ENCODE results near the gene PIP5KL1. TPM values are rescaled to one million over a fixed set of nuclear protein-coding genes. Genes with fewer than 3 reads are reported as not detected.

The PIP5KL1 gene
- total RNA-seq, 1 donor from 2014 or later = 2.6 TPM

DNA sequence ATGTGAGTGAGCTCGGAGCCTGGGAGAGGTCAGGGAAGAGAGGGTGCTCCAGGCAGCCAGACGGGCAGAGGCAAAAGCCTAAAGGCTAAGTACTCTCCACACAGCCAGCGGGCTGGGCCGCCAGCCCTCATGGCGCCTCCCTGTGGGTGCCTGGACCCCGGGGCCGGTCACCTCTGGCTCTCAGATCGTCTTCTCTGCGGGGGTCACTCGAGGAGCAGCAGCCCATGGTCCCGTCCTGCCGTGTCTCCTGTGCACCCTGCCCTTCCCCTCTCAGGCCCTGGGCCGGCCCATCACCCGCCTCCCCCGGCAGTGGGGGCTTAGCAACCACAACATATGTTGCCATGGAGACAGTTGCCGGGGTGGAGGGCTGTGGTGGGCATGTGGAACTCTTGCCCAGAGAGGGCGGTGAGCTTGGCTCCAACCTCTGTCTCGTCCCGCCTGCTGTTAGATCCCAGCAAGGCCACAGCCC, 57.3 kb downstream of the PIP5KL1 start:
- H3K27ac Mint-ChIP-seq (ENCODE audit: unreplicated experiment) = no peak overlapping the region
- H3K4me3 Mint-ChIP-seq (ENCODE audit: unreplicated experiment) = no peak overlapping the region
- no peak for DNase-seq (ENCODE audit: extremely low spot score, unreplicated experiment)
- H3K36me3 Mint-ChIP-seq (ENCODE audit: unreplicated experiment) = peaks cover 11% of the 10 kb centered on the region
- peaks cover 29% of the 10 kb centered on the region for H3K4me1 Mint-ChIP-seq (ENCODE audit: unreplicated experiment)
- no peaks in the 10 kb centered on the region for H3K27me3 Mint-ChIP-seq (ENCODE audit: unreplicated experiment)
- no peaks in the 10 kb centered on the region for H3K9me3 Mint-ChIP-seq (ENCODE audit: unreplicated experiment)
- TF ChIP-seq, protein P1, sequence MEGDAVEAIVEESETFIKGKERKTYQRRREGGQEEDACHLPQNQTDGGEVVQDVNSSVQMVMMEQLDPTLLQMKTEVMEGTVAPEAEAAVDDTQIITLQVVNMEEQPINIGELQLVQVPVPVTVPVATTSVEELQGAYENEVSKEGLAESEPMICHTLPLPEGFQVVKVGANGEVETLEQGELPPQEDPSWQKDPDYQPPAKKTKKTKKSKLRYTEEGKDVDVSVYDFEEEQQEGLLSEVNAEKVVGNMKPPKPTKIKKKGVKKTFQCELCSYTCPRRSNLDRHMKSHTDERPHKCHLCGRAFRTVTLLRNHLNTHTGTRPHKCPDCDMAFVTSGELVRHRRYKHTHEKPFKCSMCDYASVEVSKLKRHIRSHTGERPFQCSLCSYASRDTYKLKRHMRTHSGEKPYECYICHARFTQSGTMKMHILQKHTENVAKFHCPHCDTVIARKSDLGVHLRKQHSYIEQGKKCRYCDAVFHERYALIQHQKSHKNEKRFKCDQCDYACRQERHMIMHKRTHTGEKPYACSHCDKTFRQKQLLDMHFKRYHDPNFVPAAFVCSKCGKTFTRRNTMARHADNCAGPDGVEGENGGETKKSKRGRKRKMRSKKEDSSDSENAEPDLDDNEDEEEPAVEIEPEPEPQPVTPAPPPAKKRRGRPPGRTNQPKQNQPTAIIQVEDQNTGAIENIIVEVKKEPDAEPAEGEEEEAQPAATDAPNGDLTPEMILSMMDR (IDR thresholded peaks at IDR 0.05) = no peak

DNA sequence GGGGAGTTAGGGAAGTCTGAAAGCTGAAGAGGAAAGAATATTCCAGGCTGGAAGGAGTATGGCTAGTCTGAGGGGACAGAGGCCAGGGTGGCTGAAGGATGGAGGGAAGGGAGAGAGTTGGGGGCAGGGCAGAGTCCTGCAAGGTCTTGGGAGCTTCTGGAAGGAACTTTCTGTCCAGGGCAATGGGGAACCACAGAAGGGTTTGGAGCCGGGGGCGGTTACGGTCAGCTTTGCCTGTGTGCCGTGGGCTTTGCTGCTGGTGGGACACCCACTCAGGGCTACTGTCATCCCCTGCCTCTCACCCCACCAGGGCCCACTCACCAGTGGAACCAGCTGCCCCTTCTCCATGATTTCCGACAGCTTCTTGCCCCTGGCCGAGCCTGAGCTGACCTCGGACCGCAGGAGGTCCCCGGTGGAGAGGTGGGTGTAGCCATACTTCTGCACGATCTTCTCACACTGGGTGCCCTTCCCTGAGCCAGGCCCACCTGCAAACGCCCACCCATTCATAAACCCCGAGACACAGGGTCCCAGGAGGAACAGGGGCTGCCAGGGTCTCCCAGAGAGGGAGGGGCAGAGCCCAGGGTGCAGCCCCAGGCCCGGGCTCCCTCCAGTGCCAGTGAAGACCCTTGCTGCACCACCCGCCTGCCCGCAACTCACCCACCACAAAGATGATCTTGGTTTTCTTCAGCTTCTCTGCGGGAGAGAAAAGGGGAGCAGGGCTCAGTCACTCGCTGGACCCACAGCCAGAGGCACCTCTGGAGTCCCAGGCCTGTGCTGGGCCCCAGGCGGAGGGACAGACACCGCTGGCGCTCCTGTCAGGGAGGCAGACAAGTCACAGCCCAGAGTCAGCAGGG, 58.0 kb downstream of the PIP5KL1 start:
- Mint-ChIP-seq H3K36me3 (ENCODE audit: unreplicated experiment) (peaks cover 15% of the 10 kb centered on the region), H3K27me3 (ENCODE audit: unreplicated experiment) (no peaks in the 10 kb centered on the region), H3K4me1 (ENCODE audit: unreplicated experiment) (peaks cover 26% of the 10 kb centered on the region), H3K4me3 (ENCODE audit: unreplicated experiment) (no peak overlapping the region), H3K27ac (ENCODE audit: unreplicated experiment) (no peak overlapping the region), H3K9me3 (ENCODE audit: unreplicated experiment) (no peaks in the 10 kb centered on the region)
- TF ChIP-seq, protein P1 (IDR thresholded peaks at IDR 0.05) = no peak
- DNase-seq (ENCODE audit: extremely low spot score, unreplicated experiment) = no peak

DNA sequence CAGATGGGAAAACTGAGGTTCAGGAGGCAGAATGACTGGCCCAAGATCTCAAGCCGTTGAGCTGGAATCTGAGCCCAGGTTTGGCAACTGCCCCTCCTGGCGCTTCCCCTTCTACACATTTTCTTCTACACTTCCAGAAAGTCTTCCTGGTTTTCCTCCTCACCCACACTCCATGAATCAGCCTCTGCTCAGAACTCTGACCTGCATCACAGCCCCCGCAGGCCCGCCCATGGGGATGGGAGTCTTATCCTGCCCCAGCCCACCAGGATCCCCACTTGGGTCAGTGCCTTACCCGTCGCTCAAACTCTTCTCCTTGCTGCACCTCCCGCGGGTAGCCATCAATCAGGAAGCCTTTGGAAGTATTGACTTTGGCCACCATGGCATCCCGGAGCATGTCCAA, 59.0 kb downstream of the PIP5KL1 start:
- no peaks in the 10 kb centered on the region for H3K9me3 Mint-ChIP-seq (ENCODE audit: unreplicated experiment)
- peaks cover 18% of the 10 kb centered on the region for H3K4me1 Mint-ChIP-seq (ENCODE audit: unreplicated experiment)
- no peak for DNase-seq (ENCODE audit: extremely low spot score, unreplicated experiment)
- H3K36me3 Mint-ChIP-seq (ENCODE audit: unreplicated experiment) = peaks cover 21% of the 10 kb centered on the region
- H3K27me3 Mint-ChIP-seq (ENCODE audit: unreplicated experiment) = no peaks in the 10 kb centered on the region
- no peak overlapping the region for H3K27ac Mint-ChIP-seq (ENCODE audit: unreplicated experiment)
- TF ChIP-seq, protein P1 (IDR thresholded peaks at IDR 0.05) = no peak
- H3K4me3 Mint-ChIP-seq (ENCODE audit: unreplicated experiment) = no peak overlapping the region

DNA sequence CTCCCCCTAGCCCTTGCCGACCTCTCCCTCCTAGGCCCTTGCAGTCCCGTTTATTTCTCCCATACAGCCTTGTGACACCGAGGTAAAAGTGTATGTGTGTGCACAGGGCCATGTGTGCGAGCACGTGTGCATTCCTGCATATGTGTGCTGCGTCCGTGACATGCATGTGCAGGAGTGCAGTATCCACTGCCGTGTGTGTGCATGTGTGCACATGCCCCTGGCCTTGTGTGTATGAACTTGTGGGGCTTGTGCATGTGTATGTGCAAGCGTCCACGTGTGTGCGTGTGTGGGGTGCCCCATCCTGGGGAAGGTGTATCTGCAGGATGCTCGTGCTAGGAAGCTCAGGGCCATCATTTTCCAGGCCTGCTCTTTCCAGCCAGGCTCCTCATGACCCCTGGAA, 59.7 kb downstream of the PIP5KL1 start:
- Mint-ChIP-seq H3K27me3 (ENCODE audit: unreplicated experiment) (no peaks in the 10 kb centered on the region), H3K4me1 (ENCODE audit: unreplicated experiment) (peaks cover 15% of the 10 kb centered on the region), H3K36me3 (ENCODE audit: unreplicated experiment) (peaks cover 21% of the 10 kb centered on the region), H3K27ac (ENCODE audit: unreplicated experiment) (no peak overlapping the region), H3K4me3 (ENCODE audit: unreplicated experiment) (no peak overlapping the region), H3K9me3 (ENCODE audit: unreplicated experiment) (no peaks in the 10 kb centered on the region)
- DNase-seq (ENCODE audit: extremely low spot score, unreplicated experiment) = no peak
- TF ChIP-seq, protein P1 (IDR thresholded peaks at IDR 0.05) = no peak

Other genes starting within 250 kb of the PIP5KL1 start
- gene CFAP157, start 223.8 kb downstream of the PIP5KL1 start, total RNA-seq = 0.24 TPM in 1 of 2 replicates, not detected in the other
- 10.6 and 10.7 TPM in 2 replicates for gene PTRH1, start 215.1 kb downstream of the PIP5KL1 start, total RNA-seq
- gene TTC16, start 214.7 kb downstream of the PIP5KL1 start, total RNA-seq = not detected in 2 replicates
- 9.3 and 11.5 TPM in 2 replicates for gene TOR2A, start 195.5 kb downstream of the PIP5KL1 start, total RNA-seq
- 19.3 and 20.4 TPM in 2 replicates for gene SH2D3C, start 152.1 kb downstream of the PIP5KL1 start, total RNA-seq
- gene CDK9, start 144.7 kb downstream of the PIP5KL1 start, total RNA-seq = 78.0 and 78.5 TPM in 2 replicates
- gene FPGS, start 127.9 kb downstream of the PIP5KL1 start, total RNA-seq = 58.7 and 65.1 TPM in 2 replicates
- 140 and 143 TPM in 2 replicates for gene ENG, start 76.1 kb downstream of the PIP5KL1 start, total RNA-seq
- 57.6 and 65.8 TPM in 2 replicates for gene AK1, start 53.1 kb downstream of the PIP5KL1 start, total RNA-seq
- 73.4 and 77.0 TPM in 2 replicates for gene ST6GALNAC6, start 31.2 kb downstream of the PIP5KL1 start, total RNA-seq
- gene ST6GALNAC4, start 13.7 kb downstream of the PIP5KL1 start, total RNA-seq = 21.4 and 25.1 TPM in 2 replicates
- 29.2 and 31.6 TPM in 2 replicates for gene DPM2, start 7.1 kb upstream of the PIP5KL1 start, total RNA-seq
- 39.4 and 41.4 TPM in 2 replicates for gene EEIG1, start 50.2 kb upstream of the PIP5KL1 start, total RNA-seq
- gene NAIF1, start 136.5 kb upstream of the PIP5KL1 start, total RNA-seq = 8.4 and 8.8 TPM in 2 replicates
- gene SLC25A25, start 137.5 kb upstream of the PIP5KL1 start, total RNA-seq = 15.6 and 18.0 TPM in 2 replicates
- gene PTGES2, start 197.0 kb upstream of the PIP5KL1 start, total RNA-seq = 79.2 and 80.3 TPM in 2 replicates
- gene LCN2, start 218.7 kb upstream of the PIP5KL1 start, total RNA-seq = not detected in 2 replicates
- gene BBLN, start 229.5 kb upstream of the PIP5KL1 start, total RNA-seq = 93.3 and 93.9 TPM in 2 replicates